Nephron (organoid): Measurements from ENCODE around the gene CREB5.
"Not testable (repeated sequence)": the region's sequence is repeated elsewhere in the genome, so short reads cannot be mapped to it uniquely, and the experiment has no call there.

ENCODE experiments used
- H3K27ac Mint-ChIP-seq, 3 experiments: 2 replicates each; pipeline ENCODE4 v1.8.0; 2020; ENCODE audit warnings: mixed read lengths in 3 of 3, mild to moderate bottlenecking in 2 of 3, moderate library complexity in 1 of 3
- H3K27me3 Mint-ChIP-seq: 2 replicates; pipeline ENCODE4 v1.8.0; 2021; ENCODE audit warnings: low read depth, mild to moderate bottlenecking, moderate library complexity, mixed read lengths
- H3K36me3 Mint-ChIP-seq: 2 replicates; pipeline ENCODE4 v1.8.0; 2020; ENCODE audit warnings: low read depth, mixed read lengths
- H3K4me1 Mint-ChIP-seq: 2 replicates; pipeline ENCODE4 v1.8.0; 2020; ENCODE audit warnings: mixed read lengths
- H3K4me3 Mint-ChIP-seq, 3 experiments: 2 replicates each; pipeline ENCODE4 v1.8.0; 2020; ENCODE audit warnings: mild to moderate bottlenecking in 3 of 3, mixed read lengths in 3 of 3, moderate library complexity in 2 of 3
- H3K9me3 Mint-ChIP-seq: 2 replicates; pipeline ENCODE4 v1.8.0; 2020; ENCODE audit warnings: mixed read lengths
- TF ChIP-seq, protein P1 (sequence below), 3 experiments: fragments of 200-600 bp; sonication (generic); IDR thresholded peaks; one replicate each; pipeline ENCODE4 v1.5.0; 2021; ENCODE audit warnings: antibody characterized with exemption in 3 of 3; ENCODE audit not compliant: unreplicated experiment in 3 of 3

The CREB5 gene

GRCh38 chr7:28782362-28782761, 370.0 kb downstream of the CREB5 start:
- H3K9me3 Mint-ChIP-seq: no peaks in the 10 kb centered on the region
- H3K36me3 Mint-ChIP-seq: no peaks in the 10 kb centered on the region
- H3K27me3 Mint-ChIP-seq: no peaks in the 10 kb centered on the region
- no peak overlapping the region for H3K4me3 Mint-ChIP-seq
- TF ChIP-seq, protein P1, sequence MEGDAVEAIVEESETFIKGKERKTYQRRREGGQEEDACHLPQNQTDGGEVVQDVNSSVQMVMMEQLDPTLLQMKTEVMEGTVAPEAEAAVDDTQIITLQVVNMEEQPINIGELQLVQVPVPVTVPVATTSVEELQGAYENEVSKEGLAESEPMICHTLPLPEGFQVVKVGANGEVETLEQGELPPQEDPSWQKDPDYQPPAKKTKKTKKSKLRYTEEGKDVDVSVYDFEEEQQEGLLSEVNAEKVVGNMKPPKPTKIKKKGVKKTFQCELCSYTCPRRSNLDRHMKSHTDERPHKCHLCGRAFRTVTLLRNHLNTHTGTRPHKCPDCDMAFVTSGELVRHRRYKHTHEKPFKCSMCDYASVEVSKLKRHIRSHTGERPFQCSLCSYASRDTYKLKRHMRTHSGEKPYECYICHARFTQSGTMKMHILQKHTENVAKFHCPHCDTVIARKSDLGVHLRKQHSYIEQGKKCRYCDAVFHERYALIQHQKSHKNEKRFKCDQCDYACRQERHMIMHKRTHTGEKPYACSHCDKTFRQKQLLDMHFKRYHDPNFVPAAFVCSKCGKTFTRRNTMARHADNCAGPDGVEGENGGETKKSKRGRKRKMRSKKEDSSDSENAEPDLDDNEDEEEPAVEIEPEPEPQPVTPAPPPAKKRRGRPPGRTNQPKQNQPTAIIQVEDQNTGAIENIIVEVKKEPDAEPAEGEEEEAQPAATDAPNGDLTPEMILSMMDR (IDR thresholded peaks at IDR 0.05; ENCODE audit: unreplicated experiment in 3 of 3): no peak
- H3K27ac Mint-ChIP-seq: peak overlapping the region in 2 of 3 experiments; percentile 29 to 93
- H3K4me1 Mint-ChIP-seq: peaks cover 84% of the 10 kb centered on the region

DNA sequence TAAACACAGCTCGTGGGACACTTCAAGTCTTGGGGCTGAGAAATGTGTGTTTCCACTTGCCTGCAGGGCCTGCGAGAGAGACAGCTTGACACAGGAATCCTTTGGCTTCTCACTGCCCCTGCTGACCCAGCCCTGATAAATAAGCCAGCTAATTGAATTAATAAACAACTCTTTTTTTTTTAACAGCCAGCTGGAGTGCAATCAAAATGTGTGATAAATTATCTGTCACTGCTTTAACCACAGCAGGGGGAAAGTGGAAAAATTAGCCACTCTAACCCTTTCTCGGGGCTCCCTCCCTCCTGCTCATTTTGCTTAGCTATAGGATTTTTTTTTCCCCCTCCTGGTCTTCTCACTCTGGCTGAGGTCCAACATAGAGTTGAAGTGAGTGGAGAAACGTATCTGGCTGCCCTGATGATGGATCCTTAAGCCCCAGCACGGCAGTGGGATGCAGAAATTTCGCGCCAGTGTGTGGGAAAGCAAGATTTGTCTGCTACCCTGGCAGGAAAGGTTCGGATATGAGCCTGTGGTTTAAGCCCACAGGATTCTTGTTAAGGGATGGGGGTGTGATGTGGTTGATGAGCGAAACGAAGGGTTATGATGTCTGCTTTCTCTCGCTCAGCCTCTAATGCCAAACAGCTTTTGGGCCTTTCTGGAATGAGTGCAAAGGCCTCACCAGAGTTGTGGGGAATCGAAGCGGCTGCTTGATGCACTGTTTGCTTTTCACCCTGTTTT, 372.0 kb downstream of the CREB5 start:
- Mint-ChIP-seq H3K4me1 (peaks cover 87% of the 10 kb centered on the region), H3K36me3 (no peaks in the 10 kb centered on the region), H3K4me3 (peak overlapping the region in 2 of 3 experiments; percentile 50 to 58), H3K27ac (peak overlapping the region; percentile 93 to 99 (median 97)), H3K9me3 (no peaks in the 10 kb centered on the region), H3K27me3 (peaks cover 3% of the 10 kb centered on the region)
- TF ChIP-seq, protein P1 (IDR thresholded peaks at IDR 0.05; ENCODE audit: unreplicated experiment in 3 of 3): no peak

- peak overlapping the region; percentile 93 to 99 (median 97) for H3K27ac Mint-ChIP-seq
- TF ChIP-seq, protein P1 (IDR thresholded peaks at IDR 0.05; ENCODE audit: unreplicated experiment in 3 of 3): no peak
- H3K4me3 Mint-ChIP-seq: peak overlapping the region in 1 of 3 experiments; percentile 30
- H3K4me1 Mint-ChIP-seq: peaks cover 81% of the 10 kb centered on the region
- H3K9me3 Mint-ChIP-seq: no peaks in the 10 kb centered on the region
- peaks cover 3% of the 10 kb centered on the region for H3K27me3 Mint-ChIP-seq
- H3K36me3 Mint-ChIP-seq: no peaks in the 10 kb centered on the region
These were observed 373.0 kb downstream of the CREB5 start for GRCh38 chr7:28785041-28785995.

DNA sequence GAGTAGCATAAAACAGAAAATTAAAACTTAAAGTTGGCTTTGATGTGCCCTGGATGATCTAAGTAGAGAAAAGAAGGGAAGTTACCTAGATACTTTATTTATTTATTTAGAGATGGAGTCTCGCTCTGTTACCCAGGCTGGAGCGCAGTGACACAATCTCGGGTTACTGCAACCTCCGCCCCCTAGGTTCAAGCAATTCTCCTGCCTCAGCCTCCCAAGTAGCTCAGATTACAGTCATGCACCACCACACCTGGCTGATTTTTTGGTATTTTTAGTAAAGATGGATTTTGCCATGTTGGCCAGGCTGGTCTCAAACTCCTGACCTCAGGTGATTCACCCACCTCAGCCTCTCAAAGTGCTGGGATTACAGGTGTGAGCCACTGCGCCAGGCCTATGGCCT, 373.8 kb downstream of the CREB5 start:
- H3K27ac Mint-ChIP-seq: peak overlapping the region; percentile 93 to 99 (median 97)
- not testable (repeated sequence) for H3K4me3 Mint-ChIP-seq, H3K27me3 Mint-ChIP-seq, H3K36me3 Mint-ChIP-seq, H3K9me3 Mint-ChIP-seq
- H3K4me1 Mint-ChIP-seq: peaks cover 73% of the 10 kb centered on the region

GRCh38 chr7:28787106-28787505, 374.8 kb downstream of the CREB5 start:
- Mint-ChIP-seq H3K36me3 (no peaks in the 10 kb centered on the region), H3K9me3 (no peaks in the 10 kb centered on the region), H3K27ac (peak overlapping the region; percentile 52 to 99 (median 87)), H3K4me3 (no peak overlapping the region), H3K4me1 (peaks cover 64% of the 10 kb centered on the region), H3K27me3 (peaks cover 3% of the 10 kb centered on the region)
- TF ChIP-seq, protein P1 (IDR thresholded peaks at IDR 0.05; ENCODE audit: unreplicated experiment in 3 of 3): no peak

DNA sequence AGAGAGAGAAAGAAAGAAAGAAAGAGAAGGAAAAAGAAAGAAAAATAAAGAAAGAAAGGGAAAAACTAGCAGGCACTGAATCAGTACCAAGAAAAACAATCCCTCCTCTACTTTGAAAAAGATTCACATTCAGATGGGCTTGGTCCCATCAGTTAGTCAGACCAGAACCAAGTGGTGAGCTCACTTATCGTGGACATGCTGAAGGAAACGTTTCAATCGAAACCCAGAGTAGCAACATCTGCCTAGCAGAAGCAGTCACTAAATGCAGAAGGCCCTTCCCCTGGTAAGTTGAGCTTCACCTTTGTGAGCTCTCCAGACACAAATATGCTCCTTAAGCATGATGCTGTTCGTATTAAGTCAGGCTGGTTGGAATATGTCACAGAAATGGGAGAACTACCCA, 378.1 kb downstream of the CREB5 start:
- TF ChIP-seq, protein P1 (IDR thresholded peaks at IDR 0.05; ENCODE audit: unreplicated experiment in 3 of 3): no peak
- no peaks in the 10 kb centered on the region for H3K9me3 Mint-ChIP-seq
- no peak overlapping the region for H3K27ac Mint-ChIP-seq
- H3K36me3 Mint-ChIP-seq: no peaks in the 10 kb centered on the region
- peaks cover 38% of the 10 kb centered on the region for H3K4me1 Mint-ChIP-seq
- no peak overlapping the region for H3K4me3 Mint-ChIP-seq
- H3K27me3 Mint-ChIP-seq: peaks cover 3% of the 10 kb centered on the region
